Astrocyte of the cerebellum (primary cell): ENCODE data around the gene EYA2.

Experiments
- DNase-seq: peaks from one replicate; pipeline ENCODE4 v3.0.0-alpha.2; 2011; ENCODE audit warnings: low read depth
- H3K4me3 ChIP-seq: 2 replicates; pipeline ENCODE4 v1.5.1; 2011; ENCODE audit warnings: mild to moderate bottlenecking, low read depth, low read length, moderate library complexity
- in situ Hi-C: cut with HindIII; loops from 2 replicates; pipeline ENCODE4 v1.10.0; 2017; ENCODE audit warnings: low sequenced_read_pairs
- TF ChIP-seq, protein P1 (sequence below): IDR thresholded peaks from 2 replicates; pipeline ENCODE4 v1.5.1; 2012; ENCODE audit warnings: low read length, low read depth, moderate library complexity, mild to moderate bottlenecking; ENCODE audit errors: missing control alignments

The EYA2 gene

DNA sequence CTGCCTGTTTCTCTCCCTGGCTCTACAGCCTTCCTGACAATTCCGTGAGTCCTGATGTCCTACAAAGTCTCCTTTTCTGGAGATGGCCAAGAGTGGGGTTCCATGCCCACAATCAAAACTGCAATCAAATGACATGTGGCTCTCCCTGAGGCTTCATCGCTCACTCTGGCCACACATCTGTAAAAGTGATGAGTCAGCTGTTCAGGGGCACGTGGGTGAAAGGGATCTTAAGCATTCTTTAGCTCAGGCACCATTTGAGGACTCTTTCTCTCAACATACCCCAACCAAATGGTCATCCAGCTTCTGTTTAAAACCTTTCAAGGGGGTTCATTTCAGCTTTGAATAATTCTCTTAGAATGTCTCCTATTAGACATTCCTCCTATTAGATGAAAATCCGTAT is 42.3 kb upstream of the EYA2 start:
- in situ Hi-C loops, result no loop called here
- DNase-seq, result no peak
- TF ChIP-seq, protein P1, sequence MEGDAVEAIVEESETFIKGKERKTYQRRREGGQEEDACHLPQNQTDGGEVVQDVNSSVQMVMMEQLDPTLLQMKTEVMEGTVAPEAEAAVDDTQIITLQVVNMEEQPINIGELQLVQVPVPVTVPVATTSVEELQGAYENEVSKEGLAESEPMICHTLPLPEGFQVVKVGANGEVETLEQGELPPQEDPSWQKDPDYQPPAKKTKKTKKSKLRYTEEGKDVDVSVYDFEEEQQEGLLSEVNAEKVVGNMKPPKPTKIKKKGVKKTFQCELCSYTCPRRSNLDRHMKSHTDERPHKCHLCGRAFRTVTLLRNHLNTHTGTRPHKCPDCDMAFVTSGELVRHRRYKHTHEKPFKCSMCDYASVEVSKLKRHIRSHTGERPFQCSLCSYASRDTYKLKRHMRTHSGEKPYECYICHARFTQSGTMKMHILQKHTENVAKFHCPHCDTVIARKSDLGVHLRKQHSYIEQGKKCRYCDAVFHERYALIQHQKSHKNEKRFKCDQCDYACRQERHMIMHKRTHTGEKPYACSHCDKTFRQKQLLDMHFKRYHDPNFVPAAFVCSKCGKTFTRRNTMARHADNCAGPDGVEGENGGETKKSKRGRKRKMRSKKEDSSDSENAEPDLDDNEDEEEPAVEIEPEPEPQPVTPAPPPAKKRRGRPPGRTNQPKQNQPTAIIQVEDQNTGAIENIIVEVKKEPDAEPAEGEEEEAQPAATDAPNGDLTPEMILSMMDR, result no peak
- H3K4me3 ChIP-seq, result no peak overlapping the region

GRCh38 chr20:46853926-46854325 is 40.7 kb upstream of the EYA2 start:
- TF ChIP-seq, protein P1, result no peak
- in situ Hi-C loops, result no loop called here
- H3K4me3 ChIP-seq, result no peak overlapping the region
- DNase-seq, result no peak

- in situ Hi-C loops, result no loop called here
- no peak overlapping the region for H3K4me3 ChIP-seq
- TF ChIP-seq, protein P1, result no peak
- no peak for DNase-seq
These were observed 37.4 kb upstream of the EYA2 start for GRCh38 chr20:46857061-46857831.

GRCh38 chr20:46865824-46866223 is 28.8 kb upstream of the EYA2 start:
- no peak for DNase-seq
- in situ Hi-C loops, result no loop called here
- TF ChIP-seq, protein P1, result no peak
- H3K4me3 ChIP-seq, result no peak overlapping the region

- in situ Hi-C loops, result no loop called here
- DNase-seq, result no peak
- no peak overlapping the region for H3K4me3 ChIP-seq
- TF ChIP-seq, protein P1, result no peak
These were observed 24.6 kb upstream of the EYA2 start for GRCh38 chr20:46870041-46870440.

- in situ Hi-C loops, result no loop called here
These were observed 22.1 kb upstream of the EYA2 start for GRCh38 chr20:46872328-46873211.

More at GRCh38 chr20:46872328-46873211, 22.1 kb upstream of the EYA2 start:
- TF ChIP-seq, protein P1, result no peak
- no peak overlapping the region for H3K4me3 ChIP-seq
- DNase-seq, result no peak
